CD4-positive, CD25-positive, alpha-beta regulatory T cell (primary cell): ENCODE results near the gene KIF16B. TPM values are rescaled to one million over a fixed set of nuclear protein-coding genes. Genes with fewer than 3 reads are reported as not detected.
A peak's percentile ranks its signal among the peaks of the same experiment; 100 is the strongest.
"Not testable (repeated sequence)": the region's sequence is repeated elsewhere in the genome, so short reads cannot be mapped to it uniquely, and the experiment has no call there.

Experiments used
- ATAC-seq, 2 donors: fragments of 150-1000 bp; cut with Tn5 transposase; one replicate each; pipeline ENCODE4 v1.10.0; 2021; ENCODE audit warnings: low read depth in 2 of 2, moderate number of reproducible peaks in 2 of 2, moderate library complexity in 1 of 2
- DNase-seq, 3 donors: peaks; one replicate each; pipeline versions ENCODE4 v3.0.0 to v3.0.0-alpha.2; 2012 to 2022; ENCODE audit warnings: mixed read lengths in 1 of 3
- H3K27ac ChIP-seq: one replicate; pipeline ENCODE4 v1.7.0; 2013; ENCODE audit warnings: mild to moderate bottlenecking, low read length; ENCODE audit not compliant: insufficient read depth, poor library complexity, severe bottlenecking
- H3K27me3 ChIP-seq: one replicate; pipeline ENCODE4 v1.7.0; 2013; ENCODE audit warnings: low read length; ENCODE audit not compliant: control insufficient read depth, insufficient read depth
- H3K36me3 ChIP-seq: one replicate; pipeline ENCODE4 v1.7.0; 2013; ENCODE audit warnings: mild to moderate bottlenecking, low read length, moderate library complexity; ENCODE audit not compliant: control insufficient read depth, insufficient read depth
- H3K4me1 ChIP-seq: 2 replicates; pipeline ENCODE4 v1.7.0; 2013; ENCODE audit warnings: mild to moderate bottlenecking, low read length; ENCODE audit not compliant: insufficient read depth, control insufficient read depth, poor library complexity, severe bottlenecking
- H3K4me3 ChIP-seq: one replicate; pipeline ENCODE4 v1.7.0; 2013; ENCODE audit warnings: low read depth, mild to moderate bottlenecking, low read length, moderate library complexity
- H3K9me3 ChIP-seq, 2 experiments: 1 replicate in 1 of 2; 2 replicates in 1 of 2; pipeline ENCODE4 v1.7.0; 2013; ENCODE audit warnings: low read length in 2 of 2, mild to moderate bottlenecking in 1 of 2, moderate library complexity in 1 of 2; ENCODE audit not compliant: control insufficient read depth in 2 of 2
- H3K27ac Mint-ChIP-seq, 3 donors: one replicate each; pipeline ENCODE4 v1.8.0; 2020 to 2022; ENCODE audit warnings: mild to moderate bottlenecking in 3 of 3, mixed read lengths in 3 of 3, moderate library complexity in 2 of 3
- H3K27me3 Mint-ChIP-seq: one replicate; pipeline ENCODE4 v1.8.0; 2022; ENCODE audit warnings: mild to moderate bottlenecking, mixed read lengths
- H3K36me3 Mint-ChIP-seq: one replicate; pipeline ENCODE4 v1.8.0; 2020; ENCODE audit warnings: mixed read lengths
- H3K4me1 Mint-ChIP-seq, 4 donors: one replicate each; pipeline ENCODE4 v1.8.0; 2020 to 2022; ENCODE audit warnings: mixed read lengths in 4 of 4, mild to moderate bottlenecking in 1 of 4
- H3K4me3 Mint-ChIP-seq, 4 donors: one replicate each; pipeline ENCODE4 v1.8.0; 2020 to 2022; ENCODE audit warnings: mild to moderate bottlenecking in 4 of 4, mixed read lengths in 4 of 4, moderate library complexity in 3 of 4
- H3K9me3 Mint-ChIP-seq, 7 donors: one replicate each; pipeline ENCODE4 v1.8.0; 2020 to 2022; ENCODE audit warnings: mixed read lengths in 7 of 7, mild to moderate bottlenecking in 3 of 7, moderate library complexity in 2 of 7
- polyA plus RNA-seq, 4 donors: library from polyadenylated mRNA; unstranded; fragments of 300-500 nt; fragmentation: Illumina TruSeq; gene quantifications; one replicate each; pipeline ENCODE4 v1.2.3, GENCODE V29; 2021
- total RNA-seq: library from RNA; stranded (reverse); gene quantifications from one replicate; pipeline ENCODE4 v1.2.3, GENCODE V29; 2022

The KIF16B gene
- total and polyA plus RNA-seq, 5 donors from 2014 or later: 3.1 to 5.2 (median 4.8) TPM

DNA sequence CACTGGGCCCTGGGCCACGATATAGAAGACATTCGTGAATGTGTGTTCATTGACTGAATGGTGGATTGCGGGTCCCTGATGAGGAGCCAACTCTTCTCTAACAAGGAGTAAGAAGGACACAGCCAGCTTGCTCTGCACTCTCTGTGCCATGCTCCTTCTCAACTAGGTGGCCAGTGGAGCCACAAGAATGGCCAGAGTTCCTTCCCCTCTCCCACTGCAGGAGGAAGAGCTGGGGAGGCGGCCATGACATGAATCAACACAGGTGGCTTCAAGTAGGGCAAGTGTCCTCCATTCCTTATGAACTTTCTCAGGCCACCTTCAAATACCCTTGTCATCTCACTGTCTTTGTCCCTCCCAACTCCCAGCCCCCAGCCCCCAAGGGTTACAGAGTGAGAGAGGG is 305.7 kb downstream of the KIF16B start:
- H3K4me1 ChIP-seq: no peaks in the 10 kb centered on the region
- no peak overlapping the region for H3K4me3 Mint-ChIP-seq
- H3K4me3 ChIP-seq: no peak overlapping the region
- no peak overlapping the region for H3K27ac Mint-ChIP-seq
- no peaks in the 10 kb centered on the region for H3K36me3 ChIP-seq
- no peaks in the 10 kb centered on the region for H3K27me3 Mint-ChIP-seq
- ATAC-seq: no peak
- no peak for DNase-seq
- H3K27ac ChIP-seq: no peak overlapping the region
- peaks cover 0 to 21% (median 7%) of the 10 kb centered on the region in 7 donors for H3K9me3 Mint-ChIP-seq
- no peaks in the 10 kb centered on the region for H3K4me1 Mint-ChIP-seq
- H3K36me3 Mint-ChIP-seq: peaks cover 15% of the 10 kb centered on the region
- no peaks in the 10 kb centered on the region for H3K27me3 ChIP-seq
- peaks cover 0 to 6% of the 10 kb centered on the region in 2 experiments for H3K9me3 ChIP-seq

DNA sequence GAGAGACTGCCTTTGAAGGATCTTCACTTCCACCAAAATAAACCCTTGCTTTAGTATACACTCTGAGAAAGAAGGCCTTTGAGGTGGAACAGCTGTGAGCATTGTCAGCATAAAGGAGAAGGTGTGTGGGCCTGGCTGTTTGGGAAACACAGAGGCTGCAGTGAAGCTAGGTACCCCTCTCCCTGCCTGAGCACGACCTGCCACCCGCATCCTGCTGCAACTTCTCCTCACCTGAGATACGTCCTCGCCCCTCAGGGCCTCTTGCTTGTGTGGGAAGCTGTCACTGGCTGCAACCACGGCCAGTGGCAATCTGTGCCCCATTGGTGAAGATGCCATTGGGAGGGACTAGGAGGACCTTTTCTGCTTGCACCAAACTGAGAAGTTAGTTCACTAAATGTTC is 307.9 kb downstream of the KIF16B start:
- no peaks in the 10 kb centered on the region for H3K36me3 ChIP-seq
- ATAC-seq: no peak
- Mint-ChIP-seq H3K36me3 (peaks cover 3% of the 10 kb centered on the region), H3K27ac (peak overlapping the region in 1 of 3 donors; percentile 75), H3K9me3 (peaks cover 0 to 21% (median 10%) of the 10 kb centered on the region in 7 donors), H3K27me3 (no peaks in the 10 kb centered on the region), H3K4me1 (no peaks in the 10 kb centered on the region), H3K4me3 (no peak overlapping the region)
- no peak overlapping the region for H3K4me3 ChIP-seq
- no peaks in the 10 kb centered on the region for H3K27me3 ChIP-seq
- H3K4me1 ChIP-seq: no peaks in the 10 kb centered on the region
- no peak overlapping the region for H3K27ac ChIP-seq
- no peak for DNase-seq
- H3K9me3 ChIP-seq: peaks cover 0 to 6% of the 10 kb centered on the region in 2 experiments

DNA sequence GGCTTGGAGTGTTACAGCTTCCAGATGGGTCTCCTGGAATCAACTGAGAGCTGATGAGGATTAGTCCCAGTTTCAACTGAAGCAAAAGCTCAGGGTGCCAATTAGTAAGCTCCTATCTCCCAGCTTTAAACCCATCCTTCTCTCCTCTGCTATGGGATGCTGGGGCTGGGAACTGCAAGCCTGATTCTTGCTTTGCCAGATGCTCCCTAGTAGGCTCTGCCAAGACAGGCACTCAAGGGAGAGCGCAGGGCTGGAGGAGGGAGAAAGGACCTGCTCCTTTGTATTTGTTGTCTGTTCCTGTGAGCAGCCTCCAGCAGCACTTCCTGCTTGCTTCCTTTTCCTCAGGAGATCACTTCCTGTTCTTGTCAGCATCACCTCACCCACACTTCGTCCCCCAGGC is 309.7 kb downstream of the KIF16B start:
- Histone ChIP-seq H3K4me3 (no peak overlapping the region), H3K36me3 (no peaks in the 10 kb centered on the region), H3K4me1 (no peaks in the 10 kb centered on the region), H3K27ac (no peak overlapping the region), H3K27me3 (no peaks in the 10 kb centered on the region), H3K9me3 (peaks cover 0 to 6% of the 10 kb centered on the region in 2 experiments)
- Mint-ChIP-seq H3K27me3 (no peaks in the 10 kb centered on the region), H3K27ac (no peak overlapping the region), H3K9me3 (peaks cover 0 to 24% (median 12%) of the 10 kb centered on the region in 7 donors), H3K4me1 (no peaks in the 10 kb centered on the region), H3K36me3 (no peaks in the 10 kb centered on the region), H3K4me3 (no peak overlapping the region)
- ATAC-seq (no peak), DNase-seq (no peak)

DNA sequence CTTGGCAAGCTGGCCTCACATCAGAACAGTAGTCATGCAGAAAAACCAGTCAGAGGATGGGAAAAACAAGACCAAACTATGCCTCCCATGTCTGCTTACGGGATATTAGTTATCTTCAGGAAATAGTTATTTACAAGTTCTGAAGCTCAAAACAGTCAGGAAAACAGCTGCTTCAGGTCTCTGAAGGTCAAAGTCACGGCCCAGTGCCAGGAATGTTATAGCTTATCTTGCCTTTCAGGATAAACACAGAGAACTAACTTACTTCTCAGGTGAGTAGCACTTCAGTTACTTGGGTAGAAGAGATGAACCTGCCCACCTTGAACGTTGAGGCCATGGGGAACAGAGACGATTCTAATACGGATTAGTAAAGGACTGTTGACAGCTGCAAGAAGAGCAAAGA is 310.7 kb downstream of the KIF16B start:
- no peaks in the 10 kb centered on the region for H3K4me1 Mint-ChIP-seq
- H3K4me3 ChIP-seq: no peak overlapping the region
- peaks cover 0 to 6% of the 10 kb centered on the region in 2 experiments for H3K9me3 ChIP-seq
- no peaks in the 10 kb centered on the region for H3K27me3 Mint-ChIP-seq
- no peaks in the 10 kb centered on the region for H3K27me3 ChIP-seq
- H3K27ac Mint-ChIP-seq: no peak overlapping the region
- H3K4me1 ChIP-seq: no peaks in the 10 kb centered on the region
- no peak overlapping the region for H3K27ac ChIP-seq
- H3K36me3 ChIP-seq: no peaks in the 10 kb centered on the region
- DNase-seq: no peak
- H3K36me3 Mint-ChIP-seq: no peaks in the 10 kb centered on the region
- peaks cover 0 to 25% (median 12%) of the 10 kb centered on the region in 7 donors for H3K9me3 Mint-ChIP-seq
- H3K4me3 Mint-ChIP-seq: no peak overlapping the region
- ATAC-seq: no peak

DNA sequence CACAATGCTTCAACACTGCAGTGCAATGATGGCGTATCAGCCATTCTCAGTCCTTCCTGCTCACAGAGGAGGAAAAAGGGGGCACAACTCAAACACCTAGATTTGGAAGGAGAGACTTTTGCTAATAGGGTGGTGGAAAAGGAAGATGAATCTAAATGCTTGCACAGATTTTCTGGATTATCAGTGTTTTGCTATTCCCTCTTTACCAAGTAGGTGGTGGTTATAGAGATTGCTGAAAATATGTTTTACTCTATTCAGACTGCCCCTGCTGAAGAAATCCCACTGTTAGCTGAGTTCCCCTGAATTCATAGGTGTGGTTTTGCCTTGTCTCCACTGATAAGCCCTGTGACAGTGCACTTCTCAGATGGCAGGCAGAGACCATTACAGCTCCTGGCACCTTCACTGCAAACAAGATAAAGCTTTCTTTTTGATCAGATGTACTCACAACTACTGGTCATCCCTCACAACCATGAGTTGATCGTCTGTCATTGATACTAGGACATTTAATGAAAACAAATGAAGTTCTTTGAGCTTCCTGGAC is 311.4 kb downstream of the KIF16B start:
- Mint-ChIP-seq H3K27ac (peak overlapping the region in 1 of 3 donors; percentile 12), H3K9me3 (peaks cover 0 to 21% (median 9%) of the 10 kb centered on the region in 7 donors), H3K4me3 (no peak overlapping the region), H3K4me1 (no peaks in the 10 kb centered on the region), H3K36me3 (no peaks in the 10 kb centered on the region), H3K27me3 (no peaks in the 10 kb centered on the region)
- no peak for ATAC-seq
- Histone ChIP-seq H3K27me3 (no peaks in the 10 kb centered on the region), H3K4me1 (no peaks in the 10 kb centered on the region), H3K27ac (no peak overlapping the region), H3K36me3 (no peaks in the 10 kb centered on the region), H3K9me3 (peaks cover 0 to 6% of the 10 kb centered on the region in 2 experiments), H3K4me3 (no peak overlapping the region)
- DNase-seq: no peak

- H3K4me3 ChIP-seq: no peak overlapping the region
- Mint-ChIP-seq H3K4me3 (no peak overlapping the region), H3K9me3 (peaks cover 0 to 14% (median 6%) of the 10 kb centered on the region in 7 donors), H3K27ac (no peak overlapping the region), H3K27me3 (no peaks in the 10 kb centered on the region), H3K36me3 (no peaks in the 10 kb centered on the region), H3K4me1 (no peaks in the 10 kb centered on the region)
- no peaks in the 10 kb centered on the region for H3K36me3 ChIP-seq
- H3K27me3 ChIP-seq: no peaks in the 10 kb centered on the region
- ATAC-seq: no peak
- H3K9me3 ChIP-seq: no peaks in the 10 kb centered on the region
- DNase-seq: no peak
- H3K4me1 ChIP-seq: no peaks in the 10 kb centered on the region
- H3K27ac ChIP-seq: no peak overlapping the region
Measured at GRCh38 chr20:16260911-16261310, 312.3 kb downstream of the KIF16B start.

DNA sequence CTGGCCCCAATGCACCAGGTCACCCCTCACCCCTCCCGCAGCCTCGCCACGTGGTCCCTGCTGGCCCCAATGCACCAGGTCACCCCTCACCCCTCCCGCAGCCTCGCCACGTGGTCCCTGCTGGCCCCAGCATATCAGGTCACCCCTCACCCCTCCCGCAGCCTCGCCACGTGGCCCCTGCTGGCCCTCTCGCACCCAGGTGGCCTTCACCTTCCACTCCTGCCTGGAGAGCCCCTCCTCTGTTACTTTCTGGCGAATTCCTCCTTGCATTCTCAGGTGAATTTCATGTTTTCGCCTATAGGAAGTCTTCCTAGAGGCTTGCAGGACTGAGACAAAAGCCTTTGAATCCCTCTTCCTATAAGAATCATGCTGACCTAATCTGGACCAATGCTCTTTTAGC is 313.1 kb downstream of the KIF16B start:
- Mint-ChIP-seq H3K27ac (peak overlapping the region in 1 of 3 donors; percentile 65), H3K9me3 (peaks cover 0 to 14% (median 2%) of the 10 kb centered on the region in 7 donors)
- not testable (repeated sequence) for DNase-seq, H3K36me3 ChIP-seq, H3K27ac ChIP-seq, H3K4me1 ChIP-seq, H3K27me3 ChIP-seq, ATAC-seq, H3K9me3 ChIP-seq, H3K27me3 Mint-ChIP-seq, H3K4me1 Mint-ChIP-seq, H3K36me3 Mint-ChIP-seq, H3K4me3 ChIP-seq, H3K4me3 Mint-ChIP-seq

- no peaks in the 10 kb centered on the region for H3K36me3 ChIP-seq
- H3K4me3 ChIP-seq: no peak overlapping the region
- H3K9me3 Mint-ChIP-seq: peaks cover 0 to 14% (median 2%) of the 10 kb centered on the region in 7 donors
- H3K4me3 Mint-ChIP-seq: no peak overlapping the region
- no peaks in the 10 kb centered on the region for H3K4me1 ChIP-seq
- no peak overlapping the region for H3K27ac ChIP-seq
- H3K9me3 ChIP-seq: no peaks in the 10 kb centered on the region
- H3K27ac Mint-ChIP-seq: no peak overlapping the region
- H3K36me3 Mint-ChIP-seq: no peaks in the 10 kb centered on the region
- no peaks in the 10 kb centered on the region for H3K27me3 Mint-ChIP-seq
- no peak for DNase-seq
- no peaks in the 10 kb centered on the region for H3K4me1 Mint-ChIP-seq
- ATAC-seq: no peak
- H3K27me3 ChIP-seq: no peaks in the 10 kb centered on the region
Measured at GRCh38 chr20:16258766-16259165, 314.5 kb downstream of the KIF16B start.
